NCI-H774 (cell line): ENCODE measurements around the gene TNS1.

Experiments used
- DNase-seq: peaks from one replicate; lab custom pipeline; 2025; lab: John Stamatoyannopoulos, UW

The TNS1 gene

DNA sequence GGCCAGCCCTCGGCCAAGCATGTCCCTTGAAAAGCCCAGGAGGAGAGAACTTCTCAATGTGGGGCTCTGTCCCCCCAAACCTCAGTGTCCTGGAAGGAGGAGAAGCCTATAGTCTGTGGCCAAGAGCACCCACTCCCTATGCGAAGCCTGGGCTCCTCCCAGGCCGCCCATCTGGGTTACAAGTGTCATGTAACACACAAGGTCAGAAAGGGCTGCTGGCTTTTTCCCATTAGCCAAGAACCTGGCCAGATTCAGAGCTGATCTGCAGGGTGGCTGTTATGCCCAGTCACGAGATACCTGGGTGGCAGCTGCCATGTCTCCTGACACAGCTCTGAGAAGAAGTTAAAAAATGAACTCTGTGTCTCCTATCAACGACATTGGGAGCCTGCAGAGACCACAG is 170.7 kb downstream of the TNS1 start:
- DNase-seq = no peak

DNA sequence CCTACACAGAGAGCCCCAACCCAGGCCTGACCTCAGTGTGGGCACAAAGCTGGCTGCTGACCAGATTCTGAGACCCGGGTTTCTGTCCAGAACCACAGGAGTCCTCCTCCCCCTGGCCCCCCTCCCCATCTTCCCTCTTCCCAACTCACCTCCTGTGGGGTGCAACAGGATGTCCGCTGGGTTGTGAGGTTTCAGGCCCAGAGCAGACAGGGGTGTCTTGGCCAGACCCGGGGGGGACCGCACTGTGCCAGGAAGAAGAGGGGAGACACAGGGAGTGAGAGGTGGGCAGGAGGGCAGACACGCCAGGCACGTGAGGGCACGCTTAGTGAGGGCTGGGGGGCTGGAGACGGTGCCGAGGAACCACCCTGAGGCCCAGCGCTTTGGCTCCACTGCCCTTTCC is 171.5 kb downstream of the TNS1 start:
- no peak for DNase-seq

DNA sequence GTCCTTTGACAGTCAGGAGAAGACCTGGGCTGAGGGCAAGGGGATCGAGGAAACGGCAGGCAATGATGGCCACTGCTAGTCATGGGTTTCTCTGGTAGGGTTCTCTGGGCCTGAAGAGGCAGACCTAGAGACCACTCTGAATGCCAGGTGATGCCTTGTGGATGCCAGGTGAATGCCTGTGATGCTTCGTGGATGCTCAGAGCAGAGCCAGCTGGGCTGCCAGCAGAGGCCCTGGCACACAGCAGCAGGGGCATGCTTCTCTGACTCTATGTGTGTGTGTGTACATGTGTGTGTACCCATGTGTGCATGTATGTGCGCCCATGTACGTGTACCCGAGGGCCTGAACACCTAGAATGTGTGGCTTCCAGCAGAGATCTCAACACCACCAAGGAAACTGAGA is 172.0 kb downstream of the TNS1 start:
- DNase-seq = no peak

DNA sequence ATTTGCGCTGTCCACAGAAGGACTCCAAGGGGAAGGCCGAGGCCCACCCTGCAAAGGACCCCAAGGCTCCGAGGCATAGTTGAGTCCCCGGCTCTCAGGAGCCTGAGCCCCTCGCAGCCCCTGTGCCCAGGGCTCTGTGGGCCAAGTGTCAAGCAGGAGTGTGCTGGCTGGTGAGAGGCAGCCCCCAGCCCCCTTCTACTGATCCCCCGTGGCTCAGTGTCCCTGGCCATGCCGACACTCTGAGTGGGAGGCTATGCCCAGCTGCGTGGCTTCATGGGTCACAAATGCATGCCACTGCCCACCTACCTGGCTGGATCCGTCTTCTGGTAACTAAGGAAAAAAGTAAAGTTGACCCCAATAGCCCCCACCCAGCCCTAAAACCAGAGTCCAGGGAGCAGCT is 172.7 kb downstream of the TNS1 start:
- DNase-seq = no peak

DNA sequence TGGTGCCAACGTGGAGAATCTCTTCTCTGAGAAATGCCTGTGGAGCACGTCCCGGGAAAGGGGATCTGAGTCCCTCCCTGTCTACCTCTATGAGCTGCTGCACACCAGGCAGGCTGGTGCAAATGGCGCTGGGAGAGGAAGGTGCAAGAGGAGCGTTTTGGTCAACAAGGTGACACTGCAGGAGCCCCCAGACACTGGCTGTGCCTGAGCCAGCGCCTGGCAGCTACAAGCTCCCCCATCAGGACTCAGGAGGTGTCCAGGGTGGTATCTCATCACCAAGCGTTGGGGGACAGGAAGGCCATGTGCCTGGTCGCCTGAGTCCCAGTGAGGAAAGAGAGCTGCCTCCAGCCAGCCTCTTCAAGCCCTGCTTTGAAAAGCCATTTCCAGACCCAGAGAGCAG is 173.4 kb downstream of the TNS1 start:
- no peak for DNase-seq

DNA sequence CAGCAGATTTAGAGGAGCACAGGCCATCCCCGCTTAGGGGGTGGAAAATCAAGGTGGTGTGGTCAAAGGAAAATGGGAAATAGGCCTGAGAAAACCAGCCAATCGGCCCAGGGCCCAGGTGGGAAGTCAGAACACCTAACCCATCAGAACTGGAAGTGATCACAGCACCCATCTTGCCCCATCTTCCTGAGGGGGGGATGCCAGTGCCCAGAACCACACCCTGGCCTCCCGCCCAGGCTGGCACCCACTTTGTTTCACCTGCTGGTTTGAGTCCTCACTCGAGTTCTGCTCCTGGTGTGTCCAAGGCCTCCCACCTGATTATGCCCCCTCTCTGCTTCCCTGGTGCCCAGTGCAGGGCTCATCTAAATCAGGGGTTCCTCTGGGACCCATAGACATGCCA is 174.5 kb downstream of the TNS1 start:
- DNase-seq = no peak

DNA sequence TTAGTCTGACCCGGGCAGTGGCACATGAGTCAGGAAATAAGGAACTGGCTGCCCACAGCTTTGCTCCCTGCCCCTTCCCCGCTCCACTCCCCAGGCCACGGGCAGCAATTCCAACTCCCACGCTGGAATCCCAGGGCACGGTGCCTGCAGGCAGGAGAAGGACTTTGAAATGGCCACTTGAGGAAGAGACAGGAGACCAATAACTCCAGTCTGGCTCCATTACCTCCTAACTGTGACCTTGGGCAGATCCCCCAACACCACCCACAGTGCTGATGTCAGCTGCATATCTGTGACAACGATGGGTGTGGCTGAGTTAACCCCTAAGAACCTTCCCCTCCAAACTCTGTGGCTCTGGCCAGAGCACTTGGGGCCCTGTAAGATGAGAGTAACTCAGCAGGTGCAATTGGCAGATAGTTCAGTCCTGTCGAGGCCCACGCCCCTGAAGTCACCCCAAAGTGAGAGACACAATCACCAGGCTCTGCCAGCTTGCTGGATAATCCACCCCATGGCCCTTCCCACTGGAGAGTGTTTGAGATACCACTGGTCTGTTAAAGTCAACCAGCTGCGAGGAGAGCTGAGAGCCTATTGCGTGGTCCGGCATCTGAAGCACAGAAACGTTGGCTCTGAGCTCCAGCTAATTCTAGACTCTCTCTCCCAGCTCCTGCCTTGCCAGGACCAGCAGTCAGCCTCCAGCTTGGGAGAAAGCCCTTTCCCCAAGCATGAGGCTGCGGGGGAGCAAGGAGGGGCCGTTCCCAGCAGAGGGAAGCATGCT is 175.2 kb downstream of the TNS1 start:
- no peak for DNase-seq

DNA sequence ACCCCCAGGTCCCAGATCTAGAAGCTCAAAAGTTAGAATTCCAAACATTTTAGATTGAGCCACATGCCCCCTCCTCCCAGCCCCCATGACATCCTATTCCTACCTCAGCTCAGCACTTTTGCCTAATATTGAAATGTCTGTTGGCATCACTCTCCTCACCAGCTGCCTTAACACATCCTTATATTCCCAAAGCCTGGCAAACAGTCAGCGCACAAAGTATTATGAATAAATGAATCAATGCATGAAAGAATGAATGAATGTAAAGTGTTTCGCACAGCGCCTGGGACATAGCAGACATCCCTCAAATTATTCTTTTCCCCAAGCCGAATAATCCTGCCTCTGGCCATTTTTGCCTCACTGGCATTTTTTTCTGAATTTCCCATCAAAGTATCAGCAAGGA is 175.8 kb downstream of the TNS1 start:
- no peak for DNase-seq

DNA sequence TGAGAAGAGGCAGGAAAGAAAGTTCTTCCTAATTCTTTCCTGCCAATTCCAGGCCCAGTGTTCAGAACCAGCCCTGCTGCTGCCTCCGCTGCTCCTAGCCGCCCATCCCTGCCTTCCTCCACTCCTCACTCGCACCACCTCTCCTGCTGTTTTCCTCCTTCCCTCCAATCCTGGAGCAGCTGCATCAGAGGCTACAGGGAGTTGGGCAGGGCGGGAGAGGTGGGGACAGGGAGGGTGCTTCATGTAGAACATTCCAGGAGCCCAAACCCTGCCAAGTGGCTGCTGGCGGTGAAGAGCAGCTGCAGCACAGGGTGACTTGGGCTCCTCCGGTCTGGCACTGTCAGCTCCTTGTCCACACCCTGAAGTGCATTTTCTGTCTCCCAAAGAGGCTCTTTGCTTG is 176.3 kb downstream of the TNS1 start:
- DNase-seq = no peak

DNA sequence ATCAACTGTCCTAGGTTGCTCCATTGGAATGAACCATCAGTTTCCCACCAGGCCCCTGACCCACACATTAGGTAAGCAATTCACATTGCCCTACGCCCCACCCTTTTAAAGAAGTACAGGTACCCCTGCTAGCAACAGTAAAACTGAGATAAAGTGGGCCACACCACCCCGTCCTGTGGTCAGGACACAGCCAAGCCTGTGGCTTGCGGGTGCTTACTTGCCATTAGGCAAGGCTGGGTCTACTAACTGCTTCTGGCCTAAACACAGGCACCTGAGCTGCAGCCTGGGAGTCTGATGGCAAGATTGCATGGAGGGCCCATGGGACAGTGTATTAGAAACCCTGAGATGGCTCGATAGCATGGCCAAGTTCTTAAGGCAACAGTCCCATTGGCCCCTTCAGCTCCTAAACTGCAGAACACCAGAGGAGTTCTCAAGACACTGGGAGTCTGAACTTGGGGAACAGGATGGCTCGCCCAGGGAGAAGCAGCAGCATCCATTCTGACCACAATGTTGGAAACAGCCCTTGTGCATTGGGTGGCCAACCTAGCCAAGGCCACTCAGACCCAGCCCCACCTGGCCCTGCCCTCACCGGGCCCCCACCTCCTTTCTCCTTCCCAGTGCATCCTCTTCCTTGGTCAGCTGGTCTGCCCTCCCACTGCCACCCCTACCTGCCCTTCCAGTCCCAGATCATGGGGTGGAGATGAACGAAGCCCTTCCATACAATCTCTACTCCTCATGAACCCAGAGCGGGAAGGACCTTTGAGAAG is 177.1 kb downstream of the TNS1 start:
- DNase-seq = no peak

DNA sequence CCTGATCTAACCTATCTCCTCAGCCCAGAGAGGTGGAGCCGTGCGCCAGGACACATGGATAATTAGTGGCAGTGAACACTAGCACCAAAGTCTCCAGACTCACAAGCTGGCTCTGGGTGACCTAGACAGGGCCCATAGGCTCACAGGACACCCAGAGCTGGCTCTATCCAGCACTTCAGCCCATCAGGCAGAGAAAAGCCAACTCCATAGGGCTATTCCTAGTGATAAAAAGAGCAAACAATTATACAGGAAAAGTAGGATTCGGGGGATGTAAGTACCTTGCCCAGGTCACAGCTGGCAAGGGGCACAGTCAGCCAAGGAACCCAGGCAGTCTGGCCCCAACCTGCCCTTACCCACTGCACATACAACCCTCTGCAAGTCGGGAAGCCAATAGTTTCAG is 178.6 kb downstream of the TNS1 start:
- no peak for DNase-seq

DNA sequence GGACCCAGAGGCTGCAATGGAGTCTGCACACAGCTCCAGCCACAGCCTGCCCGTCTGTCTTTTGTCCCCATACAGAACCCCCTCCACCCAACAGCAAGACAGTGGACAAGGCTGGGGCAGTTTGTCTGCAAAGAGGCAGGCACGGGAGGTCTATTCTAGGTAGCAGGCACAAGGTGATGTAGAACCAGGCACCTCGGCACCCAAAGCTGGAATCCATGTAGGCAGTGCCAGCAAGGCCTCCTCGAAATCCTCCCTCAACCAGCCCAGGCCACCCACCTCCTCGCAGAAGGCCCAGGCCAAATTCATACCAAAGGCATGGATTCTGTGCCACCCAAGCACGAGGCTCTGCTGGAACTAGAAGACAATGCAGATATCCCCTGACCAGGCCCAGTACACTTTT is 179.2 kb downstream of the TNS1 start:
- DNase-seq = no peak

DNA sequence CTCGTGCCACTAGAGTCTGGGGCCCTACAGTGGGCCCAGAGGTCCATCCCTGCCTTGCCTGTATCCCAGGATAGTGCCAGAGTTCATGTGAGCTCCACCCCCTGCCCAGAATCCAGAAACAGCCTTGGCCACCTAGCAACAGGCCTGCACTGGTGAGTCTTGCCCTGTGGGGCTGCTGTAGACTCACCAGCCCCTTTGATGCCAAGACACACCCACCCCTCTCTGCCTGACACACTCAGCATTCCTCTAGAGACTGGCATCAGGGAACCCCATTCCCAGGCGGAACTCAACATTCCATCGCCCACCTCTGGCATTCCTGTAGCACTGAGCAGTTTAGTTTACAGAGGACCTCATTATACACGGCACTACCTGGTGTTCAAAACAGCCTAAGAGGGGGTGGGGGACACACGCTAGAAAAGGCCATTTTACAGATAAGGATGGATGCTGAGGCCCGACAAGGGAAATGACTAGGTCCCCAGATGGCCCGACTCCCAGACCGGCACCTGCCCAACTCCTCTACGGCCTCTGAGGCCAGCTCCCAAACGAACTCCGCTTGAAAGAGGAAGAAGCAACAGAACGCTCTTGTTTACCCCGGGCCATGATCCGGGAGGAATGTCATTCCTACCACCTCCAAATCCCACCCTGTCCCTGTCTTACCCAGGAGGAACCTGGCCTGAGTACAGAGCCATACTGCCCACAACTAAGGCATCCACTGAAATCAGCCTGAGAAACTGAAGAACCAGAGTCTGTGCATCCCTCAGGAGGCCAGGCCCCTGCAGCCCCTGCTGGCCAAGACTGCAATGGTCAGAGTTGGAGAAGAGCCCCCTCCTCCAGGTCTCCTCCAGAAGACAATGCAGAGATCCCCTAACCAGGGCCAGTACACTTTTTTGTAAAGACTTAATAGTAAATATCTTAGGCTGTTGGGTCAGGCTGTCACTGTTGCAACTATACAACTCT is 180.2 kb downstream of the TNS1 start:
- DNase-seq = no peak

DNA sequence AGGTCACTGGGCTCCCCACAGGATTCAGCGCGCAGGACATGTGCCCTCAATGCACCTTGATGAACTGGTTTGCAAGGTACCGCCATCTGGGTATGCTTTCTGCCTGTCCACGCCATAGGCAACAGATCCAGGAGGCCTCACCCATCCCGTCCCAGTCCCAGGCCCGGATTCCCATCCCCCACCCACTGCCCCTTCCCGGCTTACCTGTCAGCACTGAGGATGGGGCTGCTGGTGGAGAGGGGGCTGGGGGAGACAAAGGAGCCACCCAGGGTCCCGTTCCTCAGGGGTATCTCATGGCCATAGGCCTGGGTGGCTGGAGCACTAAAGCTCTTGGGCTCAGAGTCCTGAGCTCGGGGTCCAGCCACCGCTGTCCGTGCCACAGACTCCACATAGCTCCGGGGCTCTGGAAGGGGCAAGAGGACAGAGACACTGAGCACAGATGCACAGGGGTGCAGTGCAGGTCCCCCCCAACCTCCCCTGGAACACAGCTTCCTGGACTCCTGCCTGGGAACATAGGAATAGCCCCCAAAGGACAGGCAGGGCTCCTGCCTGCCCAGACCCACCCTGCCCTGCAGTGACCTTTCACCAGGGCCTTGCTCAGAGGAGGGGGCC is 181.2 kb downstream of the TNS1 start:
- DNase-seq = no peak

DNA sequence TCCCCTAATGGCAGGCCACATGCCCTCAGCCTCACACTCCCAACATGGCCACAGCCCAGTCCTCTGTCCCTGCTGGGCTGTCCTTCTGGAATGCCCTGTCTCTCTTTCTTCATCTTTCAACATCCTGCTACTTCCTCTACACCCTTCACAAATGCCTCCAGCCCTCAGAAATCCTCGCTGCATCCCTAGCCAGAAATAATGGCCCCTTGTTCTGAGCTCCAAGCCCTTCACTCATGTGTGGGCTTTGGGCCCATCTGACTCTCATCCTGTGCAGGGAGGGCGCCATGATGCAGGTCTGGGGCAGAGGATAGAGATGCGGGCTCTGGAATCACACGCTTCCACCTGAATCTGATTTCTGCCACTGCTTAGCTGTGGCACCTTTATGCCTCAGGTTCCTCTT is 181.9 kb downstream of the TNS1 start:
- DNase-seq = no peak

DNA sequence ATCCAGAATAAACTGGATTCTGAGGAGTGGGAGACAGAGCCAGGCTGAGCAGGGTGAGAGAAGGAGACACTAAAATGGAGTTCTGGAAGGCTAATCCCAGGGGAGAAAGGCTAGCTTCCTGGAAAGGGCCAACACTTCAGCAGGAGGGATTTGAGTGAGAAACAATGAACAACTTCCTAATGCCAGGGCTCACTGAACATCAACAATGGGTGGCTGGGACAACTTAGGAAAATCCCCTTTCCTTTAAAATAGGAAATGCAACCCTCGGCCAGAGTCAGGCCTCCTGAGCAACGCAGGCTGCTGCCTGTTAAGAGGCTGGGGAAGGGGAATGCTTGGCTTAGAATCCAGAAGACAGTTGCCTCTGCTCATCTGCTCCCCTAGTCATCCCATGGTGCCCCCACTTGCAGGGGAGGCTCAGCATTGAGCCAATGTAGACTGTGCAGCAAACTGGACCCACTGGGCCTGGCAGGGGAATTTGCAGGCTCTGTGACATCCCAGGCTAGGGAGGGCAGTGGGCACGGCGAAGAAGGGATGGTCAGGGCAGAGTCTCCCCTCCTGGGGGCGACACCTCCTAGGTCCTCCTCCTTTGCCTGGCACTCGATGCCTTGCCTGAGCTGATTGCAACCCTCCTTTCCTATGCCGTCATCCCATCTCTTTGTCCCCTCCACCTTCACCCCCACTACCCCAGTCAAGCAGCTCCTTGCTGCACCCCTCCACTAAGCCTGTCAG is 182.5 kb downstream of the TNS1 start:
- DNase-seq = no peak

DNA sequence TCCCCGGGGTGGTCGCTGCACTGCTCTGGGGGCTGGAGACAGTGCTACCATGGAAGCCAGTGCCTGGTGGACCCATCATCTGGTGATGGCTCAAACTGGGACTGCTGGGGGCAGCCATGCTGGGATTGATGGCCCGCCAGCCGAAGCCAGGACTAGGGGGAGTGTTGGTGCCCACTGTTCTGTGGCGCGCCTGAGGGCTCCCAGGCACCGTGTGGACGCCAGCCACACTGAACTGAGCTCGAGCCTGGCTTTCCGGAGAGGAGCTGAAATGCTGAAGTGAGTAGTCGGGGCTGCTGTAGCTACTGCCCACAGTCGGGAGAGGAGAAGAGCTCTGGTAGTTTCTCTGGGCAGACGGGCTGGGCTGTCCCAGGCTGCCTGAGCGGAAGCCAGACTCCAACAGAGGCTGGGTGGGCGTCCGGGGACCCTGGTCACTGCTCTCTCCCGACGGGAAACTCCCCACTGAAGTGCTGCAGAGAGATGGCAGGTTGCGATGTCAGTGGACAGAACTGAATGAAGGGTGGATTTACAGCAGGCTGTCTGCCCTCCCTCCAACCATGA is 184.4 kb downstream of the TNS1 start:
- no peak for DNase-seq

DNA sequence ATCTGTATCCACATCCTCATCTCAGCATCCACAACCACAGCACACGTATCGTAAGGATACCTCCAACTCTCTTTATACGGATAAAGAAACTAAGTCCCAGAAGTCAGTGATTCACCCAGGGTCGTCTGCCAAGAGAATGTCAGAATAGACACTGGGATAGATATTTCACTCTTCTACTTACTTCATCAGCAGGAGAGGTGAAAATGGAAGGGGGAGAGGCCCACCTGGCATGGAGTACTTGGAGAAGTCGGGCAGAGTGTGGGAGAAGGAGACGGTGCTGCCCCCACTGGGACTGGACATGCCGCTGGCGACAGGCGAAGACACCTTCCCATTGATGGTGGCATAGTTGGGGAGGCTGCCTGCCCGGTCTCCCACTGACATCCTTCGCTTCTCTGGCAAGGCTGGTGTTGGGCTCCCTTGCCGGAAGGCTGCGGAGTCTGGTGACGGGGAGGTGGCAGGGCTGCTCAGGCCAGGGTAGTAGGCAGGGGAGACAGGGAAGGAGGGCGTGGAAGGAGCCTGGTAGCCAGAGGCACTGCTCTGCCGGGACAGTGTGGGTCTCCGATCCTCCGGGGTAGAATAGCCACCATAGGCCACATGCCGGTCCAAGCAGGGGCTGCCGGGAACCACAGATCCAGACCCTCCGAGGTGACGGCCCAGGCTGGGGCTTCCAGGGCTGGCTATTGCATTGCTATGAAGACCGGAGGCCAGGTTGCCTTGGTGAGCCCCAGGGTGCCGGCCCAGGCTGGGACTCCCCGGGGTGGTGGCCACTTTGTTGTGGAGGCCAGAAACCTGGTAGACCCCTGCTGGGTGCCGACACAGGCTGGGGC is 185.1 kb downstream of the TNS1 start:
- no peak for DNase-seq

DNA sequence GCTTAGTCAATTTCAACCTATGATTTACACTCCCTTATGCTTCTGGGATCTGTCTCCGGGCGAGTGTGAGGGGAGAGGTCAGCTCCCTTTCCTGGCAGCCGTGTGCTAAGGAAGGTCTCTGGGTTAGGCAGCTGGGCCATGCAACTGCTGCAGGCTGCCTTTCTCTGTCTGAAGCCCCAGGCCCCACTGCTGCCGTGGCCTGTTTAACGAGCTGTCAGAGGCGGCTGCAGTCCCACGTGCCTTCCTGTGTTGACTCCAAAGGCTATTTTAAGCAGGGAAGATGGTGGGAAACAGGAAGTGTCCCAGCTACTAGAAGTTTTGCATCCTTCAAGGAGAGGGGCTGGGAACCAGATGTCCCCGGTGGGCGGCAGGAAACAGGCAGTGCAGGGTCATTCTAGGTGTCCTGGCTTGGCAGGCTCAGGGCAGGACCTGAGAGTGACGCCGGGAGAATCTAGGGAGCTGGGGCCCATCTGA is 186.4 kb downstream of the TNS1 start:
- DNase-seq = no peak

DNA sequence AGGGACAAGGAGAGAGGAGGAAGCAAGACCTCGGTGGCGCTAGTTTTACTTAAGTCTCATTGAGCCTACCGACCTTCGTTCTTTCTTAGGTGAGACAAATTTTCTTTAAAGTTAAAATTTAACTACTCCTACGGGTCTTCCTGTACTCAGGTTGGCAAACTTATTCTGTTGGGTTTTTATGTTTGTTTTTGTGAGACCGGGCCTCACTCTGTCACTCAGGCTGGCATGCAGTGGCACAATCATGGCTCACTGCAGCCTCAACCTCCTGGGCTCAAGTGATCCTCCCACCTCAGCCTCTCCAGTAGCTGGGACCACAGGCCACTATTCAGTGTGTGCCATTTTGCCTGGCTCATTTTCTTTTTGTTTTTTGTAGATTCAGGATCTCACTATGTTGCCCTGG is 189.0 kb downstream of the TNS1 start:
- DNase-seq = no peak
